HL-60 (cell line): ENCODE measurements around the gene CNTRL.
"Not testable (repeated sequence)": the region's sequence is repeated elsewhere in the genome, so short reads cannot be mapped to it uniquely, and the experiment has no call there.

Experiments
- DNase-seq, 2 experiments: peaks; one replicate each; pipeline ENCODE4 v3.0.0-alpha.2; 2010 to 2020; ENCODE audit warnings: low read depth in 1 of 2, low spot score in 1 of 2
- H3K27ac ChIP-seq: fragments of 250-450 bp; sonication (Bioruptor Pico); replicated peaks from 2 replicates; pipeline ENCODE4 v1.5.1; 2020; ENCODE audit warnings: mild to moderate bottlenecking, moderate library complexity
- H3K27me3 ChIP-seq: fragments of 250-450 bp; sonication (Bioruptor Pico); 2 replicates; pipeline ENCODE4 v1.5.1; 2021; ENCODE audit warnings: mild to moderate bottlenecking, moderate library complexity; ENCODE audit not compliant: insufficient read depth, poor library complexity, severe bottlenecking
- H3K4me3 ChIP-seq: replicated peaks from 2 replicates; pipeline ENCODE4 v1.5.1; 2011; ENCODE audit warnings: mild to moderate bottlenecking, control low read depth, low read length; ENCODE audit not compliant: insufficient read depth
- CTCF ChIP-seq: IDR thresholded peaks from one replicate; pipeline ENCODE4 v1.5.1; 2011; ENCODE audit warnings: low read length, control low read depth, inconsistent platforms; ENCODE audit not compliant: insufficient read depth
- GABPA ChIP-seq: IDR thresholded peaks from 2 replicates; pipeline ENCODE4 v1.6.1; 2012; ENCODE audit warnings: low read depth
- POLR2AphosphoS5 ChIP-seq: IDR thresholded peaks from 2 replicates; pipeline ENCODE4 v1.6.1; 2012; ENCODE audit warnings: low read depth
- REST ChIP-seq: IDR thresholded peaks from 2 replicates; pipeline ENCODE4 v1.6.1; 2012; ENCODE audit warnings: low read depth; ENCODE audit not compliant: insufficient replicate concordance
- SPI1 ChIP-seq: IDR thresholded peaks from 2 replicates; pipeline ENCODE4 v1.6.1; 2012; ENCODE audit warnings: low read depth, mild to moderate bottlenecking, borderline replicate concordance

CNTRL gene

GRCh38 chr9:121026768-121027167, 48.0 kb upstream of the CNTRL start:
- no peak for DNase-seq
- no peak for TF ChIP-seq SPI1
- TF ChIP-seq POLR2AphosphoS5 = no peak
- TF ChIP-seq CTCF = no peak
- no peak for TF ChIP-seq GABPA
- no peak overlapping the region for H3K27ac ChIP-seq
- no peak overlapping the region for H3K4me3 ChIP-seq
- H3K27me3 ChIP-seq = no peaks in the 10 kb centered on the region

- not testable (repeated sequence) for H3K4me3 ChIP-seq, H3K27ac ChIP-seq, H3K27me3 ChIP-seq, DNase-seq
Observed at GRCh38 chr9:121028285-121028684, 46.5 kb upstream of the CNTRL start.

GRCh38 chr9:121029469-121029868, 45.3 kb upstream of the CNTRL start:
- TF ChIP-seq GABPA (no peak), SPI1 (no peak), POLR2AphosphoS5 (no peak), CTCF (no peak), REST (no peak)
- DNase-seq = no peak
- no peak overlapping the region for H3K4me3 ChIP-seq
- H3K27ac ChIP-seq = no peak overlapping the region
- H3K27me3 ChIP-seq = no peaks in the 10 kb centered on the region

GRCh38 chr9:121034529-121034928, 40.2 kb upstream of the CNTRL start:
- TF ChIP-seq SPI1 (no peak), CTCF (no peak), POLR2AphosphoS5 (no peak), REST (no peak), GABPA (no peak)
- no peak for DNase-seq

GRCh38 chr9:121035717-121036116, 39.0 kb upstream of the CNTRL start:
- DNase-seq, H3K27me3 ChIP-seq, H3K4me3 ChIP-seq, H3K27ac ChIP-seq: not testable (repeated sequence)

More at GRCh38 chr9:121034529-121034928, 40.2 kb upstream of the CNTRL start:
- no peak overlapping the region for H3K27ac ChIP-seq
- no peaks in the 10 kb centered on the region for H3K27me3 ChIP-seq
- no peak overlapping the region for H3K4me3 ChIP-seq
